ENCODE results near the gene PSMC4.

GRCh38 chr19:40023969-40024368 is 53.0 kb downstream of the PSMC4 start:
- TF ChIP-seq, protein P1, sequence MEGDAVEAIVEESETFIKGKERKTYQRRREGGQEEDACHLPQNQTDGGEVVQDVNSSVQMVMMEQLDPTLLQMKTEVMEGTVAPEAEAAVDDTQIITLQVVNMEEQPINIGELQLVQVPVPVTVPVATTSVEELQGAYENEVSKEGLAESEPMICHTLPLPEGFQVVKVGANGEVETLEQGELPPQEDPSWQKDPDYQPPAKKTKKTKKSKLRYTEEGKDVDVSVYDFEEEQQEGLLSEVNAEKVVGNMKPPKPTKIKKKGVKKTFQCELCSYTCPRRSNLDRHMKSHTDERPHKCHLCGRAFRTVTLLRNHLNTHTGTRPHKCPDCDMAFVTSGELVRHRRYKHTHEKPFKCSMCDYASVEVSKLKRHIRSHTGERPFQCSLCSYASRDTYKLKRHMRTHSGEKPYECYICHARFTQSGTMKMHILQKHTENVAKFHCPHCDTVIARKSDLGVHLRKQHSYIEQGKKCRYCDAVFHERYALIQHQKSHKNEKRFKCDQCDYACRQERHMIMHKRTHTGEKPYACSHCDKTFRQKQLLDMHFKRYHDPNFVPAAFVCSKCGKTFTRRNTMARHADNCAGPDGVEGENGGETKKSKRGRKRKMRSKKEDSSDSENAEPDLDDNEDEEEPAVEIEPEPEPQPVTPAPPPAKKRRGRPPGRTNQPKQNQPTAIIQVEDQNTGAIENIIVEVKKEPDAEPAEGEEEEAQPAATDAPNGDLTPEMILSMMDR (IDR thresholded peaks at IDR 0.05) = no peak
- no peak for TF ChIP-seq POLR2A (IDR thresholded peaks at IDR 0.05)
